HEK293T (cell line): ENCODE data around the gene CMTM7.

ENCODE experiments used
- CTCF ChIA-PET: fragments of 350-600 bp; formaldehyde crosslinking; extraction: SDS; loops from one replicate; lab custom pipeline; 2021; ENCODE audit warnings: antibody characterized with exemption, inconsistent platforms; lab: Yijun Ruan, JAX
- POLR2A ChIA-PET: fragments of 350-600 bp; formaldehyde crosslinking; extraction: SDS; loops from one replicate; lab custom pipeline; 2020; ENCODE audit warnings: antibody characterized with exemption, inconsistent platforms; lab: Yijun Ruan, JAX
- DNase-seq: peaks from one replicate; pipeline ENCODE4 v3.0.0; 2012; ENCODE audit warnings: mixed read lengths; ENCODE audit errors: extremely low spot score
- ARNT ChIP-seq: fragments of 450-650 bp; IDR thresholded peaks from 2 replicates; pipeline ENCODE4 v1.6.1; 2017; ENCODE audit warnings: mild to moderate bottlenecking
- BHLHE40 ChIP-seq: fragments of 450-650 bp; IDR thresholded peaks from 2 replicates; pipeline ENCODE4 v1.6.1; 2016; ENCODE audit warnings: mild to moderate bottlenecking, moderate library complexity, borderline replicate concordance
- CTBP1 ChIP-seq: fragments of 450-650 bp; IDR thresholded peaks from 2 replicates; pipeline ENCODE4 v1.6.1; 2016; ENCODE audit warnings: borderline replicate concordance
- ELF4 ChIP-seq: fragments of 450-650 bp; IDR thresholded peaks from 2 replicates; pipeline ENCODE4 v1.6.1; 2017; ENCODE audit warnings: antibody characterized with exemption
- FOXA1 ChIP-seq: fragments of 450-650 bp; IDR thresholded peaks from 2 replicates; pipeline ENCODE4 v1.6.1; 2016; ENCODE audit warnings: mild to moderate bottlenecking
- FOXK2 ChIP-seq: fragments of 450-650 bp; IDR thresholded peaks from 2 replicates; pipeline ENCODE4 v1.6.1; 2016; ENCODE audit warnings: mild to moderate bottlenecking
- FOXM1 ChIP-seq: fragments of 450-650 bp; IDR thresholded peaks from 2 replicates; pipeline ENCODE4 v1.6.1; 2017; ENCODE audit warnings: mild to moderate bottlenecking, borderline replicate concordance
- HDGF ChIP-seq: fragments of 450-650 bp; IDR thresholded peaks from 2 replicates; pipeline ENCODE4 v1.6.1; 2017; ENCODE audit warnings: antibody characterized with exemption, borderline replicate concordance
- L3MBTL2 ChIP-seq: fragments of 450-650 bp; conservative IDR thresholded peaks from 2 replicates; pipeline ENCODE4 v1.6.1; 2016; ENCODE audit warnings: mild to moderate bottlenecking
- LEF1 ChIP-seq: fragments of 450-650 bp; IDR thresholded peaks from 2 replicates; pipeline ENCODE4 v1.6.1; 2017; ENCODE audit warnings: mild to moderate bottlenecking, borderline replicate concordance
- NFRKB ChIP-seq: fragments of 450-650 bp; IDR thresholded peaks from 2 replicates; pipeline ENCODE4 v1.6.1; 2016; ENCODE audit warnings: mild to moderate bottlenecking, moderate library complexity
- PKNOX1 ChIP-seq: fragments of 450-650 bp; IDR thresholded peaks from 2 replicates; pipeline ENCODE4 v1.6.1; 2016
- SP1 ChIP-seq: fragments of 450-650 bp; IDR thresholded peaks from 2 replicates; pipeline ENCODE4 v1.6.1; 2017
- SUZ12 ChIP-seq: fragments of 450-650 bp; IDR thresholded peaks from 2 replicates; pipeline ENCODE4 v1.6.1; 2016; ENCODE audit warnings: mild to moderate bottlenecking
- TARDBP ChIP-seq: fragments of 450-650 bp; IDR thresholded peaks from 2 replicates; pipeline ENCODE4 v1.6.1; 2016
- ZNF384 ChIP-seq: fragments of 450-650 bp; IDR thresholded peaks from 2 replicates; pipeline ENCODE4 v1.6.1; 2016

CMTM7 gene

GRCh38 chr3:32412887-32413286, 21.2 kb downstream of the CMTM7 start:
- ChIA-PET POLR2A (no interaction called here), CTCF (no interaction called here)
- TF ChIP-seq LEF1 (no peak), L3MBTL2 (no peak), ARNT (no peak), FOXA1 (no peak), PKNOX1 (no peak), HDGF (no peak), SUZ12 (no peak)
- DNase-seq: no peak

- no peak for TF ChIP-seq FOXK2
- TF ChIP-seq ELF4: no peak
- no peak for TF ChIP-seq SUZ12
- TF ChIP-seq NFRKB: no peak
- TF ChIP-seq PKNOX1: no peak
- TF ChIP-seq FOXA1: no peak
- TF ChIP-seq FOXM1: no peak
- no peak for TF ChIP-seq ARNT
- TF ChIP-seq TARDBP: no peak
- TF ChIP-seq LEF1: no peak
- no peak for TF ChIP-seq ZNF384
- no peak for TF ChIP-seq CTBP1
- no peak for TF ChIP-seq HDGF
- TF ChIP-seq BHLHE40: no peak
- TF ChIP-seq L3MBTL2: no peak
- TF ChIP-seq SP1: no peak
- CTCF ChIA-PET: interaction anchor here (3.1 kb wide), 1 partner anchor 54 kb away, joined by 8 read pairs; no protein-coding TSS in a partner anchor
- POLR2A ChIA-PET: no interaction called here
- no peak for DNase-seq
These were observed 22.3 kb downstream of the CMTM7 start for GRCh38 chr3:32413845-32414521.

- ChIA-PET CTCF (interaction anchor here (3.1 kb wide), 1 partner anchor 53 kb away, joined by 8 read pairs; no protein-coding TSS in a partner anchor), POLR2A (no interaction called here)
- no peak for TF ChIP-seq PKNOX1
- TF ChIP-seq SP1: no peak
- no peak for TF ChIP-seq TARDBP
- no peak for TF ChIP-seq FOXK2
- TF ChIP-seq HDGF: no peak
- TF ChIP-seq ZNF384: no peak
- TF ChIP-seq ELF4: no peak
- TF ChIP-seq FOXA1: no peak
- no peak for TF ChIP-seq FOXM1
- no peak for TF ChIP-seq SUZ12
- TF ChIP-seq ARNT: no peak
- TF ChIP-seq CTBP1: no peak
- TF ChIP-seq NFRKB: no peak
- TF ChIP-seq L3MBTL2: no peak
- no peak for TF ChIP-seq LEF1
- no peak for TF ChIP-seq BHLHE40
- no peak for DNase-seq
These were observed 23.0 kb downstream of the CMTM7 start for GRCh38 chr3:32414522-32415202.

- ChIA-PET POLR2A (no interaction called here), CTCF (no interaction called here)
- TF ChIP-seq ELF4: no peak
- TF ChIP-seq FOXA1: no peak
- TF ChIP-seq PKNOX1: no peak
- TF ChIP-seq BHLHE40: no peak
- no peak for TF ChIP-seq LEF1
- TF ChIP-seq NFRKB: no peak
- no peak for DNase-seq
These were observed 28.1 kb downstream of the CMTM7 start for GRCh38 chr3:32419742-32420125.

- TF ChIP-seq L3MBTL2 (no peak), ARNT (no peak), ZNF384 (no peak)
- CTCF ChIA-PET: no interaction called here
- POLR2A ChIA-PET: no interaction called here
- no peak for DNase-seq
These were observed 28.7 kb downstream of the CMTM7 start for GRCh38 chr3:32420126-32421038.
